OCI-LY3 (cell line): ENCODE results near the gene MTCL3.

Experiments used
- CTCF ChIP-seq: fragments of 200-600, 300-600 bp; sonication (generic); IDR thresholded peaks from 2 replicates; pipeline ENCODE4 v1.5.1; 2014; ENCODE audit warnings: antibody characterized with exemption, low read length, low read depth
- EZH2phosphoT487 ChIP-seq: fragments of 200-600 bp; shearing (Covaris generic); IDR thresholded peaks from 2 replicates; pipeline ENCODE4 v1.6.1; 2018; ENCODE audit warnings: antibody characterized with exemption, mixed run types, low read depth

DNA sequence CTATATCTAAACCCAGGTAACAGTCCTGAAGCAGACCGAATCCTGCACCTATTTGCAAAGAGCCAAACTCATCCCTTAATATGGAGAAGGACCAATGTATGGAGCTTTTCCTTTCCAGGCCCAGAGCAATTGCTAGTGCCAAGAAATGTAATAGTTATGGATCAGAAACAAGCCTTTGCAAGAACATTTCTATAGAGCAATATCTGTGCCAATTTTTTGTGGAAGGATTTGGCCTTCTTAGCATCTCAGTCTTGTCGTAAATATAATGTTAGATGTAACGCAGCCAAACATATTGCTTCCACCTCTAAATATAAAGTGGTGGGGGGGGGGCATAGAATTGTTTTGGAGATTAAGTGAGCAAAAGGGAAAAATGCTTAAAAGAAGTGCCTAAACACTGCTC lies 62.7 kb downstream of the MTCL3 start:
- no peak for TF ChIP-seq CTCF
- no peak for TF ChIP-seq EZH2phosphoT487
